Lung (tissue), 12 donors: ENCODE results near the gene B4GALT5. TPM values are rescaled to one million over a fixed set of nuclear protein-coding genes. Genes with fewer than 3 reads are reported as not detected.
A peak's percentile ranks its signal among the peaks of the same experiment; 100 is the strongest.

ENCODE experiments used
- ATAC-seq: fragments of 200-7000 bp; cut with Tn5 transposase; one replicate; pipeline ENCODE4 v1.9.1; 2020; ENCODE audit warnings: moderate number of reproducible peaks; ENCODE audit not compliant: insufficient read depth, low FRiP score
- DNase-seq, 3 donors: peaks; one replicate each; pipeline ENCODE4 v3.0.0-alpha.2; 2013 to 2017
- H3K27ac ChIP-seq, 2 donors: one replicate each; pipeline ENCODE4 v1.5.1; 2013; ENCODE audit warnings: mild to moderate bottlenecking in 2 of 2, moderate library complexity in 2 of 2, control low read depth in 1 of 2, inconsistent platforms in 1 of 2, low read depth in 1 of 2, low read length in 1 of 2
- H3K27me3 ChIP-seq, 3 donors: one replicate each; pipeline ENCODE4 v1.5.1; 2013; ENCODE audit warnings: low read length in 2 of 3; ENCODE audit not compliant: control insufficient read depth in 3 of 3, insufficient read depth in 3 of 3
- H3K36me3 ChIP-seq, 4 donors: one replicate each; pipeline ENCODE4 v1.5.1; 2013; ENCODE audit warnings: low read length in 4 of 4, mild to moderate bottlenecking in 1 of 4, moderate library complexity in 1 of 4; ENCODE audit not compliant: control insufficient read depth in 4 of 4, insufficient read depth in 4 of 4
- H3K4me1 ChIP-seq, 5 donors: one replicate each; pipeline ENCODE4 v1.5.1; 2013; ENCODE audit warnings: low read length in 5 of 5, mild to moderate bottlenecking in 2 of 5, moderate library complexity in 1 of 5; ENCODE audit not compliant: control insufficient read depth in 5 of 5, insufficient read depth in 5 of 5
- H3K4me3 ChIP-seq: one replicate; pipeline ENCODE4 v1.5.1; 2013; ENCODE audit warnings: mild to moderate bottlenecking, control low read depth, moderate library complexity
- H3K9ac ChIP-seq, 2 donors: one replicate each; pipeline ENCODE4 v1.5.1; 2013; ENCODE audit warnings: low read length in 2 of 2, control low read depth in 1 of 2; ENCODE audit not compliant: insufficient read depth in 1 of 2
- H3K9me3 ChIP-seq, 4 donors: one replicate each; pipeline ENCODE4 v1.5.1; 2013; ENCODE audit warnings: low read length in 3 of 4, mild to moderate bottlenecking in 1 of 4, moderate library complexity in 1 of 4; ENCODE audit not compliant: control insufficient read depth in 4 of 4, insufficient read depth in 3 of 4
- WGBS, 2 donors: extraction: QIAGEN DNeasy Blood & Tissue Kit; methylation state at CpG; one replicate each; pipeline ENCODE4 v1.1.7; 2013; 5-methylcytosine and 5-hydroxymethylcytosine counted together
- polyA plus RNA-seq, 2 donors: library from polyadenylated mRNA; stranded (reverse); fragments of 200-250 nt; gene quantifications; one replicate each; pipeline ENCODE4 v1.2.1, GENCODE V29; 2013
- total RNA-seq, 2 donors: library from RNA; depleted of rRNA in 1 of 2; stranded (reverse); fragments of >200 nt in 1 of 2; gene quantifications; one replicate each; pipeline ENCODE4 v1.2.1, GENCODE V29; 2014 to 2021
- TF ChIP-seq, protein P1 (sequence below): IDR thresholded peaks from 2 replicates; pipeline ENCODE4 v1.5.1; 2012; ENCODE audit warnings: mild to moderate bottlenecking; ENCODE audit errors: control extremely low read depth, extremely low read depth
- donor health status: control.
- donor health status: control.
- donor health status: Bipolar disorder and iron deficiency.
- donor health status: healthy.
- donor health status: DM: yes; HTN: yes; CAD: no.

Gene B4GALT5
- total and polyA plus RNA-seq, 4 donors, result 13.9 to 56.7 (median 41.9) TPM

DNA sequence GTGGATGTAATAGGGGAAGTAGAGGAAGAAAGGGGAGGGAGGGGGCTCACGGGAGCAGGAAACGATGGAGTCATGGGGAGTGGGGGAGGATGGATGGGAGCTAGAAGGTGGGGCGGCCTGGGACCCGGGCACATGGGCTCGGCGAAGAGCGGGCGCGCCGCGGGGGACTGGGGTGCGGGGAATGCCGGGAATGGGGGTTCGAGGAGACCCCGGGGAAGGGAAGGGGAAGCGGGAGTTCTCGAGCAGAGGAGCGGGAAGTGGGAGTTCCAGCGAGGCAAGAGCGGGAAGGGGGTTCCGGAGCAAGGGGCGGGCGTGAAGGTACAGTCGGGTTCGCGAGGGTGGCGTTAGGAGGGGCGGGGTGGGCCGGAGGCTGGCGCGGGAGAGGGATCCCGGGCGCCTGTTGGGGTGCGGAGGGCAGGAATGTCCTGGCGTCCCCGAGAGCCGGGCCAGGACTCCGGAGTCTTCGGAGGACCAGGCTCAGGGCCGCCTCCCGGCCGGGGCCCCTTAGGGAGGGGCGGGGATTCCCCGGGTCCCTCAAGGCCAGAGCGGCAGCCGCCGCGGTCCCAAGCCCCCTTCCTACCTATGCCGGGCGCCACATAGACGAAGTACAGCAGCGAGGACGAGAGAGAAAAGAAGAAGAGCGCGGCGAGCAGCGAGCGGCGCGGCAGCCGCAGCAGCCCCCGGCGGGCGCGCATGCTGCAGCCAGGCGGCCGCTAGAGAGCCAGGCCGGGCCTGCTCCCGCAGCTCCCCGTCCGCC, 504 bp downstream of the B4GALT5 start:
- WGBS, 2 donors, result 1% methylated on average over 47 to 71 of the region's 71 CpGs
- Histone ChIP-seq H3K27ac (peak overlapping the region; percentile 93 to 97), H3K27me3 (no peaks in the 10 kb centered on the region), H3K9me3 (no peaks in the 10 kb centered on the region), H3K4me3 (peak overlapping the region; percentile 94), H3K4me1 (peaks cover 3 to 17% (median 6%) of the 10 kb centered on the region in 5 donors), H3K36me3 (peaks cover 0 to 2% (median 0%) of the 10 kb centered on the region in 4 donors), H3K9ac (peak overlapping the region; percentile 32 to 66)
- ATAC-seq, result peak; percentile 23
- TF ChIP-seq, protein P1, sequence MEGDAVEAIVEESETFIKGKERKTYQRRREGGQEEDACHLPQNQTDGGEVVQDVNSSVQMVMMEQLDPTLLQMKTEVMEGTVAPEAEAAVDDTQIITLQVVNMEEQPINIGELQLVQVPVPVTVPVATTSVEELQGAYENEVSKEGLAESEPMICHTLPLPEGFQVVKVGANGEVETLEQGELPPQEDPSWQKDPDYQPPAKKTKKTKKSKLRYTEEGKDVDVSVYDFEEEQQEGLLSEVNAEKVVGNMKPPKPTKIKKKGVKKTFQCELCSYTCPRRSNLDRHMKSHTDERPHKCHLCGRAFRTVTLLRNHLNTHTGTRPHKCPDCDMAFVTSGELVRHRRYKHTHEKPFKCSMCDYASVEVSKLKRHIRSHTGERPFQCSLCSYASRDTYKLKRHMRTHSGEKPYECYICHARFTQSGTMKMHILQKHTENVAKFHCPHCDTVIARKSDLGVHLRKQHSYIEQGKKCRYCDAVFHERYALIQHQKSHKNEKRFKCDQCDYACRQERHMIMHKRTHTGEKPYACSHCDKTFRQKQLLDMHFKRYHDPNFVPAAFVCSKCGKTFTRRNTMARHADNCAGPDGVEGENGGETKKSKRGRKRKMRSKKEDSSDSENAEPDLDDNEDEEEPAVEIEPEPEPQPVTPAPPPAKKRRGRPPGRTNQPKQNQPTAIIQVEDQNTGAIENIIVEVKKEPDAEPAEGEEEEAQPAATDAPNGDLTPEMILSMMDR, result no peak
- peak; percentile 43 to 53 (median 52) for DNase-seq

DNA sequence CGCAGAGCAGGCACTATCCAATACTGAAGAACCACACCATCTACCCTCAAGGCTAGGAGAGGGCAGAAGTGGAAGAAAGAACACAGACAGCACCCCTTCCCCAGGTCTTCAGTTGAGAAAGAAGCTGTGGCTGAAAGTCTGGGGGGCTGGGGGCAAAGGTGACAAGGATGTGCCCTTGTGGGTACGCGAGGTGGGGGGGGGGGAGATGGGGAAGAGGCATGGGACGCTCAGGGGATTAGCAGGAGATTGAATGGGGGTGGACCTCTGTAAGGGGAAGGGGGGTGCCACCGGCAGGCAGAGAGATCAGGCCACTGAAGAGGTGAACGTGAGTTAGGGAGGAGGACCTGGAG, 1.1 kb downstream of the B4GALT5 start:
- peak in 1 of 3 donors; percentile 13 for DNase-seq
- H3K27ac ChIP-seq, result peak overlapping the region; percentile 93 to 97
- peaks cover 3 to 17% (median 4%) of the 10 kb centered on the region in 5 donors for H3K4me1 ChIP-seq
- H3K36me3 ChIP-seq, result peaks cover 0 to 2% (median 0%) of the 10 kb centered on the region in 4 donors
- TF ChIP-seq, protein P1, result no peak
- WGBS, 2 donors, result 1 to 5% methylated on average over 6 of the region's 6 CpGs
- peak overlapping the region in 1 of 2 donors; percentile 66 for H3K9ac ChIP-seq
- ATAC-seq, result no peak
- H3K9me3 ChIP-seq, result no peaks in the 10 kb centered on the region
- peak overlapping the region; percentile 94 for H3K4me3 ChIP-seq
- H3K27me3 ChIP-seq, result no peaks in the 10 kb centered on the region

DNA sequence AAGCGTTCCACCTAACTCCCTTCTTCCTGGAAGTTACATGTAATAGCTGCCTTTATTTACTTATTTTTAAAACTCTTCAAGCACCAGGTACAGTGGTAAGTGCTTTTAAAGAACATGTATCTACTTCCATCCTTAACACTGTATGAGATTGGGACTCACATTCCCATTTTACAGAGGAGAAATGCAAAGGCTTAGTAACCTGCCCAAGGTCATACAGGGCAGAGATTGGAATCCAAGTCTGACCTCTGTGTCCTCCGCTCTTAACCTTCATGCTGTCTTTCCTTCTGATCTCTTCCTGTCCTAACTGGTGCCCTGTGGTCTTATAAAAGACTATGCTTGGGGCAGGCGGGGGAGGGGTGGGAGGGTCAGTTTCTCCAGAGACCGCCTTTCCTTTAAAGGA, 1.6 kb downstream of the B4GALT5 start:
- Histone ChIP-seq H3K27me3 (no peaks in the 10 kb centered on the region), H3K27ac (peak overlapping the region in 1 of 2 donors; percentile 97), H3K4me1 (peaks cover 3 to 17% (median 6%) of the 10 kb centered on the region in 5 donors), H3K9ac (peak overlapping the region in 1 of 2 donors; percentile 46), H3K4me3 (peak overlapping the region; percentile 94), H3K36me3 (peaks cover 0 to 2% (median 0%) of the 10 kb centered on the region in 4 donors), H3K9me3 (no peaks in the 10 kb centered on the region)
- no peak for DNase-seq
- TF ChIP-seq, protein P1, result no peak
- ATAC-seq, result no peak
- WGBS, 2 donors, result 29 to 39% methylated on average over 4 of the region's 4 CpGs

DNA sequence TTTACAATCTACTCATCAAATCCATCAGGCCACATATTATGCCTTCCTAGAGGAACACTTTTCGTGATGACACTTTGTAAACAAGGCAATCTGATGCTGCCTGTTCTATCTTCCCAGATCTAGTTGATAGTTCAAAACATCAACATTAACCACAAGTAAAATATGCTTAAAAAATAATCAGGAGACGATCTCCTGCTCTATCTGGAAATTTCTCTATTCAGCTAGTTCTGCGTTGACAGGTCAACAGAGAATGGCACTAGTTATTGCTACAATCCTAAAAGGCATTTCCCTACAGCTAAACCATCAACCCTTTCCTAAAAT, 2.1 kb downstream of the B4GALT5 start:
- H3K9ac ChIP-seq, result peak overlapping the region in 1 of 2 donors; percentile 46
- H3K9me3 ChIP-seq, result no peaks in the 10 kb centered on the region
- no peaks in the 10 kb centered on the region for H3K27me3 ChIP-seq
- peaks cover 0 to 2% (median 0%) of the 10 kb centered on the region in 4 donors for H3K36me3 ChIP-seq
- TF ChIP-seq, protein P1, result no peak
- H3K4me3 ChIP-seq, result no peak overlapping the region
- WGBS, 2 donors, result 19 to 39% methylated on average over 3 of the region's 3 CpGs
- H3K27ac ChIP-seq, result no peak overlapping the region
- no peak for DNase-seq
- peaks cover 3 to 17% (median 11%) of the 10 kb centered on the region in 5 donors for H3K4me1 ChIP-seq
- no peak for ATAC-seq
